ENCODE results near the gene HPCA. TPM values are rescaled to one million over a fixed set of nuclear protein-coding genes. Genes with fewer than 3 reads are reported as not detected.

HPCA gene
- total RNA-seq, 1 donor from 2014 or later, result not detected

DNA sequence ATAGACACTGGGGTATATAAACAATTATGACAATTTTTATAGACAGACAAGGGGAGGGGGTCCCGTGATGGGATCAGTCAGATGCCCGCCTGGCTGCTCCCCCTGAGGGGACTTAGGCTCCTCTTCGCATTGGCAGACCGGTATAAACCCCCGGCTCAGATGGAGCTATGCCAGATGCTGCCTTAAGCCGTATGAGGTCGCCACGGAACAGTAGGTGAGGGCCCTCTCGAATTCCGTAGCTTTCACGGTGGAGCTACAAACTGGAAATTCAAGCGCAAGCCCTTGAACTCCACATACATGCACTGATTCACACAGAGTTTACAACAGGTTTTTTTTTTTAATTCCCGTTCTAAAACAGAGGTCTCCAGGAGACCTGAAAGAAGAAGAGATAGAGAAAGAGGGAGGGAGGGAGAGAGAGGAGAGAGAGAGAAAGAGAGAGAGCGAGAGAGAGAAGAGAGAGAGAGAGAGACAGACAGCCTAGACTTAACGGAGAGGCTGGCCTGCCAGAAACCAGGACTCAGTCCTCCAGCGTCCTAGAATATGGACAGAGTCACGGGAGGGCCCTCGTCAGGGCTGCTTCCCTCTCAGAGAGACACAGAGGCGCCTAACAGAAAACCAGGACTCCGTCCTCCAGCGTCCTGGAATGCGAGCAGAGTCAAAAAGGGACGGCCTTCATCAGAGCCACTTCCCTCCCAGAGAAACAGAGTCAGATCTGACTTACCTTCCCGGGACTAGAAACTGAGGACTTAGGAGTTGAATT, 39.3 kb downstream of the HPCA start:
- DNase-seq (ENCODE audit: low spot score), result no peak
- intact Hi-C loops (cut with DNase I), result loop anchor here (2.0 kb wide), 1 partner anchor 37 kb away; no protein-coding TSS in a partner anchor

GRCh38 chr1:32926562-32926961, 40.3 kb downstream of the HPCA start:
- no peak for DNase-seq (ENCODE audit: low spot score)
- intact Hi-C loops (cut with DNase I), result loop anchor here (2.0 kb wide), 1 partner anchor 38 kb away; no protein-coding TSS in a partner anchor

- intact Hi-C loops (cut with DNase I), result loop anchor here (2.0 kb wide), 1 partner anchor 39 kb away; no protein-coding TSS in a partner anchor
- no peak for DNase-seq (ENCODE audit: low spot score)
These were observed 41.1 kb downstream of the HPCA start for GRCh38 chr1:32927441-32927840.

DNA sequence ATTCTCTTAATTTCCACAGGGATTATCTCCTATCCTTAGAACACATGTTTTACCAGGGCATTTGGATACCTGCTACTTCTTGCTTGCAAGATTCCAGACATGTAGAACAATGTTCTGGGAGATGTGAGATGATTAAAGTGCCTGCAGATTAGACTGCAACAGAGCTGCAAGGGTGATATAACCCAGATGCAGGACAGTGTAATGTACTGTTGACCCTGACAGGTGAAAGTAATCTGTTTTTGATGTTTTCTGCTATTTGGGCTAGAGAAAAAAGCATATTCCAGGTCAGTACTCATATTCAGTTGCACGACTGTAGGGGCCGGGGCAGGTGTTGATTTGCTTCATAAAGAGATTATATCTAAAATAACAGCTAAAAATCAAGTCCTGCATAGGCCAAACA, 42.0 kb downstream of the HPCA start:
- intact Hi-C loops (cut with DNase I), result no loop called here
- DNase-seq (ENCODE audit: low spot score), result no peak

DNA sequence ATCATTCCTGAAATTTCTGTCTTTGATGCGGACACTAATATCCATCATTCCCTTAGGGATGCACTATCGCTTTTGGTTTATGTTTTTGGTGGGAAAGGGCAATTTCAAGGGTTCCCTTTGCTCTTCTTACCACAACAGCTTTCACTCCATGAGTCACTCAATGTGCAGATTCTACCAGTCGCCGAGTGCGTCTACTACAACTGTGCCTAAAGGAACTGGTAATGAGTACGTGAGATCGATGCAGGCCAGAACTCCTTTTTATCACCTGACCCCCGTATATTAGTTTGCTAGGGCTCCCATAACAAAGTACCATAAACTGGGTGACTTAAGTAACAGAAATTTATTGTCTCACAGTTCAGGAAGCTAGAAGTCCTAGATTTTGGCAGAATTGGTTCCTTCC, 42.4 kb downstream of the HPCA start:
- intact Hi-C loops (cut with DNase I), result no loop called here

DNA sequence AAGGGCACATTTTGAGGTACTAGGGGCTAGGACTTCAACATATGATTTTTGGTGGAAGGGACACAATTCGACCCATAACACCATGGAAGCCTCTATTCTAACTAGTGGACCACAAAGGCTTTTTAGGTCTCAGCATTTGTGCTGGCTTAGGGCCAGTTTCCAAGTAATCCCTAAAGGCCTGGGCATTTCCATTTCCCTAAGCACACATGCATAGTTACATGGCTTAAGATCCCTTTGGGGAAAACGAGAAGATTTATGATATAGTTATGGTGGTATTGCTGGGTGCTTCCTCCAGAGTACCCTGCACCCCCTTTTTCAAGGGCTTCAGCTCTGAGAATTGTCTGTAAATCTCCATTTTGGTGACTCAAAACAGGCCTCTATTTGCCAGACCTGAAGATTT, 43.1 kb downstream of the HPCA start:
- intact Hi-C loops (cut with DNase I), result no loop called here
- DNase-seq (ENCODE audit: low spot score), result no peak

More for the DNA sequence above, 42.4 kb downstream of the HPCA start:
- no peak for DNase-seq (ENCODE audit: low spot score)

DNA sequence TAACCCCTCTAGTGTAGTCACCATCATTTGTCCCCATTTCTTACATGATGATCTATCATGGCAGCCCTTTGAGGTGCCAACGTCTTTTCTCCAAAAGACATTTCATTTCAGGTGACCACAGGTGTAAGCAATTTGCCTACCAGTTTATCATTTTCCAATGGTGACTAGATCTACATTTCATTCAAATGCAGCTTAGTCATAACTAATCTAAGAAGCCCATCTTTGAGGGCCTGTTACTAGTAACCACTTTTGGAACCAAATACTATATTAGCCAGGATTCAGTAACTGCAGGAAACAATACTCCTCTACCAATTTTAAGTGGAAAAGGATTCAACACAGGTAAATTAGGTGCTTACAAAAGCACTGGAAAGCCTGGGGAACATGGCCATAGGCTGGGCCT, 45.5 kb downstream of the HPCA start:
- intact Hi-C loops (cut with DNase I), result loop anchor here (2.0 kb wide), 2 partner anchors 123 to 151 kb away; no protein-coding TSS in a partner anchor

DNA sequence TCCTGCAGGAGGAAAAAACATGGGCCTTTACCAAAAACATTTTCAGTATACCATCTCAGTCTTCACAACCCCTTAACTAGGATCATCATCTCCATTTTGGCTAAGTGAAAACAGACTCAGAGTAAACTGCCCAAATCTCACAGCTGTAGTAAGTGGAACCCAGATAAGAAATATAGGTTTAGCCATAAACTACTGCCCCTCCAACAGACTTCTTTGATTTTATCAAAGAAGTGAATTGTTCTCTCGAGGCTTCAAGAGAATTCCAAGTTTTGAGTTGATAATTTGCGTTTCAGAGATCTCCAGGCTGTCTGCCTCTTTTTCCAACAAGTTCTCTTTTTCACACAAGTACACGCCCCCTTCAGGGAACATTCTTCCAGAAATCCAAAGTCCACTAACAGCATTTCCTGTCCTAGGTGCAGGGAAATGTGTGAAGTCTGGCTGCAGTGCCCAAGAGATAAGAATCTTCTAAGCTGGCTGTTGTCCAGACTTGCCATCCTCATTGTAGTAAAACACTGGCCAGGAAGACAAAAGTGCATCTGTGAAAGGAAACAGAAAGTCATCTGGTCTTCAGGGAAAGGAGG, 47.5 kb downstream of the HPCA start:
- intact Hi-C loops (cut with DNase I), result loop anchor here (2.0 kb wide), 2 partner anchors 121 to 149 kb away; no protein-coding TSS in a partner anchor
- DNase-seq (ENCODE audit: low spot score), result no peak

More for the DNA sequence above, 45.5 kb downstream of the HPCA start:
- DNase-seq (ENCODE audit: low spot score), result no peak

DNA sequence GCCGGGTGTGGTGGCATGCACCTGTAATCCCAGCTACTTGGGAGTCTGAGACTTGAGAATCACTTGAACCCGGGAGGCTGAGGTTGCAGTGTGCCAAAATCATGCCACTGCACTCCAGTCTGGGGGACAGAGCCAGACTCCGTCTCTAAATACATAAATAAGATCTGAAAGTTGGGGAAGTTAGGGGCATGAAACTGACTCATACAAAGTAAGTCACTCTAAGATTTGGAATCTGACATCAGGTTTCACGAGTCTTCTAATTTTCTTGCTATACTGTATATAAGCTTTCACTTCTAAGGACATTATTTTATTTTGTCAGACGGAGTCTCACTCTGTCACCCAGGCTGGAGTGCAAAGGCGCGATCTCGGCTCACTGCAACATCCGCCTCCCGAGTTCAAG, 48.2 kb downstream of the HPCA start:
- intact Hi-C loops (cut with DNase I), result no loop called here
- no peak for DNase-seq (ENCODE audit: low spot score)

DNA sequence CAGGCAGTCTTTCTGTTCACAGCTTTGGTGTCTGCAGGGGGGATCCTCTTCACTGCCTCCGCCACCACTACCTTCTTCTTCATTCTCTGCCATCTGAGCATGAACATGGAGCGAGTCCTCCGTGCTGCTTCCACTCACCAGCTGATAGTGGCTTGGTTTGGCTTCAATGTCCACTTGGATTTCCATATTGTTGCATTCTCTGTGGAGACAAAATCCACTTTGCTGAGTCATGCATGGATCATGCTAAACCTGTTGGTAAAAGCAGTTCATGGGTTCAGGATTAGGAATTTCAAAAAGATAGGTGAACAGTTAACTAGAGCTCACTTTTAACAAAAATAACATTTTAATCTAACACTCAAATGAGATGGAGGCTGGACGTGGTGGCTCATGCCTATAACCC, 50.8 kb downstream of the HPCA start:
- DNase-seq (ENCODE audit: low spot score), result no peak
- intact Hi-C loops (cut with DNase I), result loop anchor here (5.0 kb wide), 1 partner anchor 70 kb away; no protein-coding TSS in a partner anchor

GRCh38 chr1:32939655-32940371, 53.5 kb downstream of the HPCA start:
- intact Hi-C loops (cut with DNase I), result loop anchor here (5.0 kb wide), 2 partner anchors 52 to 67 kb away; no protein-coding TSS in a partner anchor
- DNase-seq (ENCODE audit: low spot score), result no peak

DNA sequence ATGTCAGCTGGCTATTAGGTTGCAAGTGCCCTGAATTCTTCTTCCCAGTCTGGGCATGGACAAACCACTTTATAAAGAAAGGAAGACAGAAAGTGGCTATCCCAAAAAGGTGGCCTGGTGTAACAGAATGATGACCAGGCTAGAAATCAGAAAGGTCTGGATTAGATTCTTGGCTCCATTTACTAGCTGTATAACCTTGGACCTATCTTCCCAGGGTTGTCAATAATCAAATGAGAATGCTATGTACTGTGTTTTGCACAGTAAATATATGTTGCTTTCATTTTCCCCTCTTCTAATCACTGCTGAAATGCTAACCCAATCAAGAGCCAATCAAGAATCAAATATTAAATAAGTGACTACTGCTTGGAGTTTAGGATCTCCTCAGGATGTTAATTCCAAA, 57.9 kb downstream of the HPCA start:
- intact Hi-C loops (cut with DNase I), result loop anchor here (5.0 kb wide), 1 partner anchor 48 kb away; no protein-coding TSS in a partner anchor

More for the DNA sequence above, 57.9 kb downstream of the HPCA start:
- no peak for DNase-seq (ENCODE audit: low spot score)

Other genes with a start within 250 kb of the HPCA start
- 30.2 TPM for gene ZBTB8OS, start 235.9 kb upstream of the HPCA start, total RNA-seq
- 96.0 TPM for gene RBBP4, start 235.3 kb upstream of the HPCA start, total RNA-seq
- 18.2 TPM for gene SYNC, start 183.7 kb upstream of the HPCA start, total RNA-seq
- gene YARS1, start 69.1 kb upstream of the HPCA start, total RNA-seq, result 27.8 TPM
- gene S100PBP, start 68.8 kb upstream of the HPCA start, total RNA-seq, result 12.5 TPM
- 18.7 TPM for gene FNDC5, start 15.6 kb upstream of the HPCA start, total RNA-seq
- gene TMEM54, start 14.9 kb downstream of the HPCA start, total RNA-seq, result 17.0 TPM
- gene RNF19B, start 78.3 kb downstream of the HPCA start, total RNA-seq, result 17.5 TPM
- gene AK2, start 150.4 kb downstream of the HPCA start, total RNA-seq, result 99.8 TPM
- 5.8 TPM for gene AZIN2, start 194.7 kb downstream of the HPCA start, total RNA-seq